ENCODE measurements around the gene HIF1A. TPM values are rescaled to one million over a fixed set of nuclear protein-coding genes. Genes with fewer than 3 reads are reported as not detected.
"Not testable (repeated sequence)": the region's sequence is repeated elsewhere in the genome, so short reads cannot be mapped to it uniquely, and the experiment has no call there.

HIF1A gene
- total RNA-seq, 1 donor from 2014 or later: 179 TPM

DNA sequence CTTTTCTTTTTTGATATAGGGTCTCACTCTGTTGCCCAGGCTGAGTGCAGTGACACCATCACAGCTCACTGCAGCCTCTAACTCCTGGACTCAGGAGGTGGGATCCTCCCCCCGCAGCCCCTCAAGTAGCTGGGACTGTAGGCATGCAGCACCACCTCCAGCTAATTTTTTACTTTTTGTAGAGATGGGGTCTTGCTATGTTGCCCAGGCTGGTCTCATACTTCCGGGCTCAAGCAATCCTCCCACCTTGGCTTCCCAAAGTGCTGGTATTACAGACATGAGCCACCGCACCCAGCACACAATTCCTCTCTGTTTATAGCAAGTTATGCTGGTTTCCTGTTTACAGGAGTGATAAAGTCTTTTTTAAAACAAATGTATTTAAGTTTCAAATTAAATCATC is 39.5 kb upstream of the HIF1A start:
- intact Hi-C loops (cut with micrococcal nuclease): loop anchor here (1.0 kb wide), 1 partner anchor 8 kb away; no protein-coding TSS in a partner anchor
- Mint-ChIP-seq H3K27me3 (no peaks in the 10 kb centered on the region), H3K4me3 (no peak overlapping the region), H3K4me1 (peaks cover 36% of the 10 kb centered on the region), H3K27ac (no peak overlapping the region), H3K9me3 (no peaks in the 10 kb centered on the region), H3K36me3 (ENCODE audit: low read depth) (no peaks in the 10 kb centered on the region)
- DNase-seq (no peak), ATAC-seq (ENCODE audit: low read depth) (no peak)
- CTCF ChIA-PET: no interaction called here
- POLR2A ChIA-PET: interaction anchor here (0.6 kb wide), 1 partner anchor 22 kb away, joined by 5 read pairs; no protein-coding TSS in a partner anchor
- TF ChIP-seq, protein P1, sequence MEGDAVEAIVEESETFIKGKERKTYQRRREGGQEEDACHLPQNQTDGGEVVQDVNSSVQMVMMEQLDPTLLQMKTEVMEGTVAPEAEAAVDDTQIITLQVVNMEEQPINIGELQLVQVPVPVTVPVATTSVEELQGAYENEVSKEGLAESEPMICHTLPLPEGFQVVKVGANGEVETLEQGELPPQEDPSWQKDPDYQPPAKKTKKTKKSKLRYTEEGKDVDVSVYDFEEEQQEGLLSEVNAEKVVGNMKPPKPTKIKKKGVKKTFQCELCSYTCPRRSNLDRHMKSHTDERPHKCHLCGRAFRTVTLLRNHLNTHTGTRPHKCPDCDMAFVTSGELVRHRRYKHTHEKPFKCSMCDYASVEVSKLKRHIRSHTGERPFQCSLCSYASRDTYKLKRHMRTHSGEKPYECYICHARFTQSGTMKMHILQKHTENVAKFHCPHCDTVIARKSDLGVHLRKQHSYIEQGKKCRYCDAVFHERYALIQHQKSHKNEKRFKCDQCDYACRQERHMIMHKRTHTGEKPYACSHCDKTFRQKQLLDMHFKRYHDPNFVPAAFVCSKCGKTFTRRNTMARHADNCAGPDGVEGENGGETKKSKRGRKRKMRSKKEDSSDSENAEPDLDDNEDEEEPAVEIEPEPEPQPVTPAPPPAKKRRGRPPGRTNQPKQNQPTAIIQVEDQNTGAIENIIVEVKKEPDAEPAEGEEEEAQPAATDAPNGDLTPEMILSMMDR (IDR thresholded peaks at IDR 0.05): no peak

DNA sequence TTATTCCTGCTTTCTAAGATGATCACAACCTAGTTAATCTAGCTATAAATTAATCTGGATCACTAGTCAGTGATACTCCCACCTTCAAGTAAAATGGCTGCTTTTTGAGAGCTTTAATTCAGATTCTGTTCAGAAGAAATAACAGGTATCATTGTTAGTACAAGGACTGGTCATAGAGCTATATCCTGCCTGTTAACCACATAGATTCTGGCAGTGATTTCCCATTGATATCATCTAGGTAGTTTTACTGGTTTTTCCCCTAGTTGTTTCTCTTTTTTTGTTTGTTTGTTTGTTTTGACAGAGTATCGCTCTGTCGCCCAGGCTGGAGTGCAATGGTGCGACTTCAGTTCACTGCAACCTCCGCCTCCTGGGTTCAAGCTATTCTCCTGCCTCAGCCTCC is 39.0 kb upstream of the HIF1A start:
- CTCF ChIA-PET: no interaction called here
- intact Hi-C loops (cut with micrococcal nuclease): loop anchor here (1.0 kb wide), 1 partner anchor 9 kb away; no protein-coding TSS in a partner anchor
- Mint-ChIP-seq H3K36me3 (ENCODE audit: low read depth) (no peaks in the 10 kb centered on the region), H3K27ac (no peak overlapping the region), H3K4me1 (peaks cover 41% of the 10 kb centered on the region), H3K9me3 (no peaks in the 10 kb centered on the region), H3K4me3 (no peak overlapping the region), H3K27me3 (no peaks in the 10 kb centered on the region)
- ATAC-seq (ENCODE audit: low read depth): no peak
- no peak for DNase-seq
- TF ChIP-seq, protein P1 (IDR thresholded peaks at IDR 0.05): no peak
- POLR2A ChIA-PET: no interaction called here

DNA sequence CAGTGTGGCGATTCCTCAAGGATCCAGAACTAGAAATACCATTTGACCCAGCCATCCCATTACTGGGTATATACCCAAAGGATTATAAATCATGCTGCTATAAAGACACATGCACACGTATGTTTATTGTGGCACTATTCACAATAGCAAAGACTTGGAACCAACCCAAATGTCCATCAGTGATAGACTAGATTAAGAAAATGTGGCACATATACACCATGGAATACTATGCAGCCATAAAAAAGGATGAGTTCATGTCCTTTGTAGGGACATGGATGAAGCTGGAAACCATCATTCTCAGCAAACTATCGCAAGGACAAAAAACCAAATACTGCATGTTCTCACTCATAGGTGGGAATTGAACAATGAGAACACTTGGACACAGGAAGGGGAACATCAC is 37.2 kb upstream of the HIF1A start:
- H3K4me3 Mint-ChIP-seq; H3K36me3 Mint-ChIP-seq (ENCODE audit: low read depth); CTCF ChIA-PET; intact Hi-C loops (cut with micrococcal nuclease); H3K9me3 Mint-ChIP-seq; ATAC-seq (ENCODE audit: low read depth); H3K27me3 Mint-ChIP-seq; H3K27ac Mint-ChIP-seq; DNase-seq: not testable (repeated sequence)
- H3K4me1 Mint-ChIP-seq: peaks cover 45% of the 10 kb centered on the region
- POLR2A ChIA-PET: interaction anchor here (1.3 kb wide), 1 partner anchor 154 kb away, joined by 3 read pairs; no protein-coding TSS in a partner anchor

DNA sequence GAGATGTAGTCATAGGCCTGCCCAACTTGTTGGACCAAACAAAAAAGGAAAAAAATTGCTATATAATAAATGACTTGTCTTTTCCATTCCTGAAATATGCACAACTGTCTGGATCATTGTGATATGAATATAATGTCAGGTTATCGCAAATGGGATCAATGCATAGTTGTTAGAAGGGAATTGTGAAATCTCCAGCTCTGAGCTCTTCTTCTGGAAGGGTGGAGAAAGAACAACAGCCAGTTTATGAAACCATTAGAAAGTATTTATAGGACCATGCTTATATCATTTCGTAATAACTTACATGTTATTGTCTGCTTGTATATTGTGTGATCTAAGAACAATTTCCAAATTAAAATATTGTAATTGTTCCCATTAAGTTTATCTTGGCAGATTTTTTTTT is 35.7 kb upstream of the HIF1A start:
- H3K4me1 Mint-ChIP-seq: peaks cover 47% of the 10 kb centered on the region
- no peak overlapping the region for H3K4me3 Mint-ChIP-seq
- no peaks in the 10 kb centered on the region for H3K9me3 Mint-ChIP-seq
- intact Hi-C loops (cut with micrococcal nuclease): no loop called here
- TF ChIP-seq, protein P1 (IDR thresholded peaks at IDR 0.05): no peak
- CTCF ChIA-PET: no interaction called here
- no peak overlapping the region for H3K27ac Mint-ChIP-seq
- ATAC-seq (ENCODE audit: low read depth) (no peak), DNase-seq (no peak)
- no peaks in the 10 kb centered on the region for H3K27me3 Mint-ChIP-seq
- POLR2A ChIA-PET: interaction anchor here (0.6 to 1.3 kb wide), 3 partner anchors 26 to 156 kb away, joined by 3 to 6 read pairs (median 6); no protein-coding TSS in a partner anchor
- H3K36me3 Mint-ChIP-seq (ENCODE audit: low read depth): no peaks in the 10 kb centered on the region

DNA sequence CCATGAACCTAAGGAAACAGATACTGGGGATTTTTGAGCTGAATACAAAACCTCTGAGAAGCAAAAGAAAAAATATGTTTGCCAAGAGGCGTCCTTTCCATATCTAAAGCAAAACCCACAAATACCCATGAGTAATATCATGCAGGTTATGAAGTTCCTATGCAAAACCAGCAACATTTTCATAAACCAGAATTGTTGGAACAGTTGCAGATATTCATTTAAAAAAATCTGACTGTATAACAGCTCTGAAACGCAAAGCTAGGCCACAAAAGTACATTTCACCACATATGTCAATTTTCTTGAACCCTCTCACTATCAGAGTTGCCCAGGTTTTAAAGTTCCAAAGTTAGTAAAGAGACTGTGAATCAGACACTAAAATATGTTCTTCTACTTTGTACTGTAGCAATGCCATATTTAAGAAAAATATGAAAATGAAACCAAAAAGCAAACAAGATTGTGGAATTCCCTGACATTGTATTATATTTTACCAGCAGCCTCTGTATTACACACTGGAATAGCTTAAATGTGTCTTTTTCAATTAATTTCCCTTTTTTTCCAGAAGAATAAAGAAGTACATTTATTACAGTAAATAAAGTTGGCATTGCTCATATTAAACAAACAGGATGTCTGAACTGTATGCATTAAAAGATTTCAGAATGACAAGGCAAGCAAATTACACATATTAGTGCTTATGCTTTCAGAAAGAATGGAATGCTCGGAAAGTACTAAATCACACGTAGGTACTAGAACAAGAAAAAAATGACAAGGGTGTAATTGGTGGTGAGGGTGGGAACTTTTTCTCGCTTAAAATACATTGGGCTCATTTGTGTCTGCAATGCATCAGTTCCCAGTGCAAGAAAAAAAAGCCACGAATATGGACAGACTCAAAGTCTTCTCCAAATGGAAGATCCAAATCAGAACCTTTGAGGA is 33.6 kb upstream of the HIF1A start:
- Mint-ChIP-seq H3K27me3 (no peaks in the 10 kb centered on the region), H3K4me3 (peak overlapping the region; percentile 78), H3K4me1 (peaks cover 57% of the 10 kb centered on the region), H3K36me3 (ENCODE audit: low read depth) (no peaks in the 10 kb centered on the region), H3K9me3 (no peaks in the 10 kb centered on the region), H3K27ac (peak overlapping the region; percentile 91)
- ChIA-PET POLR2A (interaction anchor here (0.6 to 7.0 kb wide), 14 partner anchors 9 to 190 kb away, joined by 3 to 81 read pairs (median 8); partner anchors contain the start of gene HIF1A), CTCF (interaction anchor here (2.2 to 2.8 kb wide), 2 partner anchors 158 to 186 kb away, joined by 12 to 13 read pairs; no protein-coding TSS in a partner anchor)
- intact Hi-C loops (cut with micrococcal nuclease): loop anchor here (1.0 to 5.0 kb wide), 9 partner anchors 8 to 1413 kb away; partner anchors contain the start of gene PPM1A
- ATAC-seq (ENCODE audit: low read depth) (no peak), DNase-seq (no peak)
- TF ChIP-seq, protein P1 (IDR thresholded peaks at IDR 0.05): no peak
